Measurements from ENCODE around the gene A3GALT2. TPM values are rescaled to one million over a fixed set of nuclear protein-coding genes. Genes with fewer than 3 reads are reported as not detected.

A3GALT2 gene
- total RNA-seq, 1 experiment from 2014 or later = not detected

- TF ChIP-seq IRF2 (CRISPR knock-in tag; IDR thresholded peaks at IDR 0.05; ENCODE audit: borderline replicate concordance, low read depth) (no peak), NFE2L1 (CRISPR knock-in tag; IDR thresholded peaks at IDR 0.05) (no peak)
Measured at GRCh38 chr1:33360367-33360766, 39.5 kb upstream of the A3GALT2 start (continued).

- peaks cover 4% of the 10 kb centered on the region; the same call in 1 of the 2 replicates for H3K9me3 Mint-ChIP-seq
- DNase-seq (ENCODE audit: low spot score) (no peak), ATAC-seq (no peak)
- H3K4me1 Mint-ChIP-seq = peaks cover 42% of the 10 kb centered on the region
- H3K27me3 Mint-ChIP-seq (ENCODE audit: low read depth) = peaks cover 56% of the 10 kb centered on the region
- ChIA-PET CTCF (interaction anchor here (0.8 to 1.5 kb wide), 2 partner anchors 21 to 62 kb away, joined by 4 to 5 read pairs; no protein-coding TSS in a partner anchor), POLR2A (no interaction called here)
- no peak overlapping the region for H3K27ac Mint-ChIP-seq
- no peaks in the 10 kb centered on the region for H3K36me3 Mint-ChIP-seq
- no peak overlapping the region for H3K4me3 Mint-ChIP-seq
- TF ChIP-seq ESRRA (CRISPR knock-in tag; IDR thresholded peaks at IDR 0.05; ENCODE audit: borderline replicate concordance) (no peak), TP53 (CRISPR knock-in tag; IDR thresholded peaks at IDR 0.05) (no peak), ZNF138 (CRISPR knock-in tag; conservative IDR thresholded peaks at IDR 0.05) (no peak), CREB1 (CRISPR knock-in tag; IDR thresholded peaks at IDR 0.05) (no peak), MAX (CRISPR knock-in tag; IDR thresholded peaks at IDR 0.05) (no peak), IRF1 (CRISPR knock-in tag; IDR thresholded peaks at IDR 0.05) (no peak), ZBTB43 (CRISPR knock-in tag; IDR thresholded peaks at IDR 0.05) (no peak), ZNF423 (CRISPR knock-in tag; IDR thresholded peaks at IDR 0.05) (no peak), NR3C1 (CRISPR knock-in tag; conservative IDR thresholded peaks at IDR 0.05; ENCODE audit: low read depth) (no peak), ZNF232 (CRISPR knock-in tag; IDR thresholded peaks at IDR 0.05) (no peak), RORB (CRISPR knock-in tag; IDR thresholded peaks at IDR 0.05) (no peak)
Measured at GRCh38 chr1:33359931-33360330, 39.0 kb upstream of the A3GALT2 start.

- ATAC-seq (no peak), DNase-seq (ENCODE audit: low spot score) (no peak)
- Mint-ChIP-seq H3K27me3 (ENCODE audit: low read depth) (peaks cover 66% of the 10 kb centered on the region), H3K4me3 (no peak overlapping the region), H3K36me3 (no peaks in the 10 kb centered on the region), H3K27ac (no peak overlapping the region), H3K4me1 (peaks cover 32% of the 10 kb centered on the region), H3K9me3 (peaks cover 4% of the 10 kb centered on the region; the same call in 1 of the 2 replicates)
- ChIA-PET POLR2A (no interaction called here), CTCF (interaction anchor here (1.0 to 1.5 kb wide), 2 partner anchors 9 to 20 kb away, joined by 3 to 5 read pairs; no protein-coding TSS in a partner anchor)
- TF ChIP-seq TCF7 (CRISPR knock-in tag; IDR thresholded peaks at IDR 0.05; ENCODE audit: low read depth) = no peak
Measured at GRCh38 chr1:33358795-33359503, 38.1 kb upstream of the A3GALT2 start.

GRCh38 chr1:33358114-33358794 is 37.4 kb upstream of the A3GALT2 start:
- Mint-ChIP-seq H3K27me3 (ENCODE audit: low read depth) (peaks cover 73% of the 10 kb centered on the region), H3K9me3 (peaks cover 4% of the 10 kb centered on the region; the same call in 1 of the 2 replicates), H3K27ac (no peak overlapping the region), H3K4me3 (no peak overlapping the region), H3K36me3 (no peaks in the 10 kb centered on the region), H3K4me1 (peaks cover 26% of the 10 kb centered on the region)
- DNase-seq (ENCODE audit: low spot score) = no peak
- CTCF ChIA-PET = interaction anchor here (1.0 kb wide), 1 partner anchor 10 kb away, joined by 3 read pairs; no protein-coding TSS in a partner anchor
- POLR2A ChIA-PET = interaction anchor here (1.1 kb wide), 1 partner anchor 16 kb away, joined by 3 read pairs; no protein-coding TSS in a partner anchor
- ATAC-seq = no peak
- no peak for TF ChIP-seq GRHL2 (CRISPR knock-in tag; IDR thresholded peaks at IDR 0.05; ENCODE audit: insufficient replicate concordance, severe bottlenecking)
- no peak for TF ChIP-seq EMX1 (CRISPR knock-in tag; IDR thresholded peaks at IDR 0.05)
- no peak for TF ChIP-seq ATF1 (CRISPR knock-in tag; IDR thresholded peaks at IDR 0.05)
- TF ChIP-seq ZNF532 (CRISPR knock-in tag; IDR thresholded peaks at IDR 0.05; ENCODE audit: borderline replicate concordance) = no peak
- TF ChIP-seq PRRX2 (CRISPR knock-in tag; IDR thresholded peaks at IDR 0.05) = no peak
- no peak for TF ChIP-seq ZNF138 (CRISPR knock-in tag; conservative IDR thresholded peaks at IDR 0.05)
- TF ChIP-seq ZNF263 (CRISPR knock-in tag; IDR thresholded peaks at IDR 0.05; ENCODE audit: low read depth) = no peak
- TF ChIP-seq NR1H2 (CRISPR knock-in tag; IDR thresholded peaks at IDR 0.05) = no peak
- TF ChIP-seq TEAD4 (CRISPR knock-in tag; IDR thresholded peaks at IDR 0.05) = no peak
- no peak for TF ChIP-seq NFATC4 (CRISPR knock-in tag; IDR thresholded peaks at IDR 0.05)

All from WTC11 (cell line).